ENCODE data around the gene EID1.

The EID1 gene

DNA sequence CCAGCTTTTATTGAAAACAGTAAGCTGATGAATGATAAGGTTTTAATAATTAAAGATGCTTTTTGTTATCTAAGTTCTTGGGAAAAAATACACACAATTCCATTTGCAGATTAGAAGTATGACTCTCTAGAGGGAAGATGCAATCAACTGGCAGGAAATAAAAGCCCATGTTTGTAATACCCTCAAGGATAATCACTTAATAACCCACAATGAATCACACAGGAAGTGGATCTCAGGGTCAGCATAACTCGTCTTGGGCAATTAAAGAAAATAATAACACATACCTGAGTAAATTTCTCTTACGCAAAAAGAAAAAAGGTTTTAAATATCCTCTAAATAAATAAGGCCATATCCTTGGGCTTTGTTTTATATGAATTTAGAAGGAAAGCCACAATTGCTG, 9.4 kb upstream of the EID1 start:
- DNase-seq (ENCODE audit: low read depth in 1 of 2, low spot score in 1 of 2): no peak

DNA sequence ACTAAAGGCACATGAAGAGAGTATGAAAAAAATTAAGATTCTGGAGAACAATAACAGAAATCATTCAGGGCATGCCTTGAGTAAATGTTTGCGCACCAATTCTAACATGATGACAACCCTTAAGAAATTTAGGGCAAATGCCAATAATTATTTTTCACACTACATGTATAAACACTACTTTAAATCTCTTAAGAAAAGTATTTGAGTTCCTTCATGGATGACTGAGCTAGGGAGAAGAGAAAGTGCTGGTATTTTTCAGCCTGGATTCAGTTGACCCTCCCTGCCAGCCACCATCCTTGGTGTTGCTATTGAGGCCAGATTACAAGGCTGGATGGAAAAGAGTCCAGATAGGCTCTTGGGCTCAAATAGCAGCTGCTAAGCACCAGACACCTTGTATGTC, 8.0 kb upstream of the EID1 start:
- DNase-seq (ENCODE audit: low read depth in 1 of 2, low spot score in 1 of 2): no peak

- no peak for DNase-seq (ENCODE audit: low read depth in 1 of 2, low spot score in 1 of 2)
Observed at GRCh38 chr15:48871542-48871941, 6.4 kb upstream of the EID1 start.

- no peak for DNase-seq (ENCODE audit: low read depth in 1 of 2, low spot score in 1 of 2)
Observed at GRCh38 chr15:48872632-48873031, 5.3 kb upstream of the EID1 start.

DNA sequence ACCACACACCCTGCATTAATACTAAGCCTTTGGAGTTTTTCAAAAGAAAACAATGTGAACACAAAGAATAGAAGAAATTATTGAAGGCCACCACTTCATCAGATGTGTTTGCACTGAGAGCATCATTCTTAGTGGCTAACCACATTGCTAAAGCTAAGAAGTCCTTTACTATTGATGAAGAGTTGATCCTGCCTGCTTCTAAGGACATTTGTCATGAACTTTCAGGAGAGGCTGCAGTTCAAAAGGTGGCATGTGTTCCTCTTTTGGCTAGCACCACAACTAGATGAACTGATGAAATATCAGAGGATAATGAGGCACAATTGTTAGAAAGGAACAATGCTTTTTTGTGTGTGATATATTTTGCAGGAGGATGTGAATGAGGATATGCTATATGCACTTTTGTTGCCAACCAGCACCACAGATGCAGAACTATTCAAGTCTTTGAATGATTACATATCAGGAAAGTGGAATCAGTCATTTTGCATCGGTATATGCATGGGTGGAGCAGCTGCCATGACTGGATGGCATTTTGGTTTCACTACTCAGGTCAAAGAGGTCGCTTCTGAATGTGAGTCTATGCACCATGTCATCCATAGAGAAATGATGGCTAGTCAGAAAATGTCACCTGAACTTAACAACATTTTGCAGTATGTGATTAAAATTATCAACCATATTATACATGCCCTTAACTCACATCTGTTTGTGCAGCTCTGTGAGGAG, 2.5 kb upstream of the EID1 start:
- DNase-seq (ENCODE audit: low read depth in 1 of 2, low spot score in 1 of 2): no peak

DNA sequence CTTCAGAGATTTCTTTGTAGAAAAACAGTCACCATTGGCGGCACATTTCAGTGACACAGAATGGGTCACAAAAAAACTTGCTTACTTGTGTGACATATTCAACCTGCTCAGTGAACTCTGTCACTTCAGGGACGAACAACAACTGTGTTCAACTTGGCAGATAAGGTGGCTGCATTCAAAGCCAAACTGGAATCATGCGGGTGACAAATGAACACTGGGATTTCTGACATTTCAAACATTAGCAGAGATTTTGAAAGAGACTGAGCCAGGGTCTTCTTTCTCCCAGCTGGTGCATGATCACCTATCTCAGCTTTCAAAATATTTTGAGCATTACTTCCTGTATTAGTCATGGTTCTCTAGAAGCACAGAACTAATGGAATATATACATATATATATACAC, 1.9 kb upstream of the EID1 start:
- no peak for DNase-seq (ENCODE audit: low read depth in 1 of 2, low spot score in 1 of 2)

- DNase-seq (ENCODE audit: low read depth in 1 of 2, low spot score in 1 of 2): no peak
Observed at GRCh38 chr15:48880070-48880634, 2.2 kb downstream of the EID1 start.

DNA sequence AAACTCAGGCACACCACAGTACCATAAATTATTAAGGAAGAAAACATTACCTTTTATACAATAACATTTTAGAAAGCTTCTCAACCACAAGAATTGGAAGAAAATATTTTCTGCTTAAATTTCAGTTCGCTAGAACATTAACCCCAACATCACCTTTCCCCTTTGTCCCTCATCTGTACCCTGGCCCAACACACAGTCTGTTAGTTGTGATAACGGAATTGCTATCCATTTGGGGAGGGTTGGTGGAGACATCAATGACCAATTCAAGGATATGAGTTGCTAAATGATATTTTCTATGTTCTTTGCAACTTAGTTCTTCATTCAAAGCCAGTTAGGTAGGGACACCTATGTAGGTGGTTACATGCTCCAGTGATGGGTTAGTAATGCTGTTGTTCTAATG, 5.8 kb downstream of the EID1 start:
- no peak for DNase-seq (ENCODE audit: low read depth in 1 of 2, low spot score in 1 of 2)

DNA sequence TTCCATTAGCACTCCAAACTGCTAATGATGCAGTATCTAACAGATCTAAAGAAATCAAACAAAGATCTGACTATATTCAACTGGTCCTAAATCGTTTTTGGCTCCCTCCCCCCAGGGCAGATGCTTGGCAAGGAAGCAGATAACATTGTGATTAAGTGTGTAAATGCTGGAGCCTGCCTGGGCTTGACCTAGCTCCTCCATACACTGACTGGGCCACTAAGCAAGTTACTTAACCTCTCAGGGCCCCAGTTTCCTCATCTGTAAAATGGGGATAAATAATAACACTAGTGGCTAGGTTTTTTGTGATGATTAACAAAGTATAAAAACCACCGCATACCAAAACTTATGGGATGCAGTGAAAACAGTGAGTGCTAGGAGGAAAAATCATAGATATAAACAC, 9.2 kb downstream of the EID1 start:
- DNase-seq (ENCODE audit: low read depth in 1 of 2, low spot score in 1 of 2): no peak

DNA sequence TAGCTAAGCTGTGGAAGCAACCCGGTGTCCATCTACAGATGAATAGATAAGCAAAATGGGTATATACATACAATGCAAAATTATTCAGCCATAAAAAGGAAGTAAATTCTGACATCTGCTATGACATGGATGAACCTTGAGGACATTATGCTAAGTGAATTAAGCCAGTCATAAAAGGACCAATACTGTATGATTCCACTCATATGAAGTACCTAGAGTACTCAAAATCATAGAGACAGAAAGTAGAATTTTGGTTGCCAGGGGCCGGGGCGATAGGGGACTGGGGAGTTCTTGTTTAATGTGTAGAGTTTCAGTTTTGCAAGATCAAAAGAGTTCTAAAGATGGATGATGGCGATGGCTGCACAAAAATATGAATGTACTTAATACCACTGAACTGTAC, 10.3 kb downstream of the EID1 start:
- DNase-seq (ENCODE audit: low read depth in 1 of 2, low spot score in 1 of 2): no peak

DNA sequence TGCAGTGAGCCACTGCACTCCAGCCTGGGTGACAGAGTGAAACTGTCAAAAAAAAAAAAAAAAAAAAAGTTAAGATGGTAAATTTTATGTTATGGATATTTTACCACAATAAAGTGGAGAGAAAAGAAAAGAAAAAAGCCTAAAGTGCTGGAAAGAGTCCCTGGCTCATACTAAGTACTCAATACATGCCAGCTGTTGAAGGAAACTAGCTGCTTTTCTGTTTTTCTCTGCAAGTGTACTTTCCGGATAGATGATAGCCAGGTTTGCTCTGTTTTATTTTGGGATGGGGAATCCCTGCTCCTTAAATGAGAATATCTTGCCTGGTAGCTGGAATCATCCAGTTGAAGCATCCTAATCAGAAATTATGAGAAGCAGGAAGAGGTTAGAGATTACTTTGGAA, 10.9 kb downstream of the EID1 start:
- no peak for DNase-seq (ENCODE audit: low read depth in 1 of 2, low spot score in 1 of 2)

DNA sequence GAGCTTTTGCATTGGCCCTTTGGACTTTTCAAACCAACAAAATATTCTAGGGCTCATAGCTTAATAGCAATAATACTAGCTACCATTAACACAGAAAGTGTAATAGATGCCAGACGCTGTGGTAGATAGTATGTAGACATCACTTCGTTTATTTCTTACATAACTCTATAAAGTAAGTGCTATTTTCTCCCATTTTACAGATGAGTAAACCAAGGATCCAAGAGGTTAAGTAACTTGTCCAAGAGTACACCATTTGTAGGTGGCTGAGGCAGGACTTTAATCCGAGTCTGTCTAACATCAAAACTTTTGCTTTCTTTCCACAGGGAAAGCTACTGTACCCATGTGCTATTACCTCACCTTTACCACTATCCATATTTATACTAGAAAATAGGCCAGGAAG, 12.0 kb downstream of the EID1 start:
- DNase-seq (ENCODE audit: low read depth in 1 of 2, low spot score in 1 of 2): no peak

GRCh38 chr15:48890375-48890972, 12.5 kb downstream of the EID1 start:
- DNase-seq (ENCODE audit: low read depth in 1 of 2, low spot score in 1 of 2): no peak

DNA sequence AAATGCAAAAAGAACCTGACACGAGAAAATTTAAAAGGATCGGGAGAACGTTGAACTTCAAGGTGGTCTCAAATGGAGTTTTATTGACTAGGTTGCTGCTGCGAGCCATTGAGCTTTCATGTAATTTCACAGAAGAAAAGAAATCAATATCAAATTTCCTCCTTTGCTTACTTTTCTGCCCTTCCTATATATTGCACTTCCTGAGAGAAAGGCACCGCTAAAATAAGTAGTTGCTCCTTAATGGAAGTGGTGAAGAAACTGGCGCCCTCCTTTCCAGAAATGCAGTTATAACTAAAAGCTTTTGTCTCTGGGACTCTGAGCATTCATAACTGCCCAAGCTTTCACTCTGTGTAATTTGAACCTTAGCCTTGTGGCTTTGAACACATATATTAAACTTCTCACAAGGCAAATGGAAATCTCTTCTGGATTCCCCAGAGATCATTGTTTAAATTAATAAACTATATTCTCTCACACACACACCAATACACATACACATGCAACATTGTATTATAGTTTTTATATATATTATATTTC, 13.4 kb downstream of the EID1 start:
- no peak for DNase-seq (ENCODE audit: low read depth in 1 of 2, low spot score in 1 of 2)

- no peak for DNase-seq (ENCODE audit: low read depth in 1 of 2, low spot score in 1 of 2)
Observed at GRCh38 chr15:48893311-48893710, 15.4 kb downstream of the EID1 start.

DNA sequence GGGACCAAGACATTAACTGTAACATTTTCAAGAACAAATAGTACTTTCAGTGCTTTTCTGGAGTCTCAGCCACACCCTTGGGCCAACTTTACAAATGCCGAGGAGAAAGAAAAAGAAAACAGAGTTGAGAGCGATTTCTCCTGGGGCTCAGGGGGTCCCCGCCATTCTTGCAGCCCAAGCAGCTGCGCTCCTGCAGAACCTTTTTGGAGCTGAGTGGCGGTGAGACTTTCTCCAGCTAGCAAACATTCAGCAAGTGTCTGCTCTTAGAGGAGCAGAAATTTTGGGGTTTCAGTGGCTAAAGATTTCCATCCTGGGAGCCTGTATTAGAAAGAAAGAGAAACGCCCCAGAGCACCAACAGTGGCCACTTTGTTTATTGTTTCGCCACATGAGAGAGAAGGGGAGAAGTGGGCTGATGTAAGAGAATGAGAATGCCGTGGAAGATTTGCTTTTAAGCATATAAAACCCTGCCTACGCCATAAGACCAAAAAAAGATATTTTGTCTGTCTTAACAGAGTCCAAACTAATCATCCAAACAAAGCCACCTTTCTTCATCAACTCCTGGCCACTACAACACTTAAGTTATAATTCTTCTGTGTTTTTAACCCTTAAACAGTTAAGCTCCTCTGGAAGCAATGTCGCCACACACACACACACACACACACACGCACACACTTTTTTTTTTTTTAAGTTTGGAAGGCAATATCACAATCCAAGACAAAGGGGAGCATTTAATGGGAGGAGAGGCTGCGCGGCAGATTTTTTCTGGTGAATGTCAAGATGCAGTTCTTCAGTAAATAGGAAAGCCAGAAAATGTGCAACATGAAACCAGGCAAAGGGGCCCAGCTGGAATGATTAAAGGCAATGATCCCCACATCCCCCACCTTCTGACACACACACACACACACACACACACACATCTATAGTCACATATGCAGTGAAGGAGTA, 19.2 kb downstream of the EID1 start:
- no peak for DNase-seq (ENCODE audit: low read depth in 1 of 2, low spot score in 1 of 2)

DNA sequence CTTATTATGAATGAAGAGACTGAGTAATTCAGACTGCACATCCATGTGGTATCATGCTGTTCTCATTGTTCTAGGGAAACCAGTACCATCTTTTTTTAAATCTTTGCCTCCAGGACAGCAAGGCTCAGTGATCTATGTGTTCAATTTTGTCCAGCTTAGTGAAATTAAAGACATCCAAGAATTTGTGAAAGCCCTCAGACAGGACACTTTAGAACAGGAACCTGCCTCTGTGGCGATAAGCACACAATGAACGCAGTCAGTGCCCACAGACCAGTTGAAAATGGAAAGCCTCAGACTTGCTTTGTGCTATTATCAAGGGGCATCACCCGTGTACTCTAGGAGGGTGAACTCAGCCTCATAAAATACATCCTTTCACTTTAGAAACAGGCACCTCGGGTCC, 20.1 kb downstream of the EID1 start:
- no peak for DNase-seq (ENCODE audit: low read depth in 1 of 2, low spot score in 1 of 2)

- DNase-seq (ENCODE audit: low read depth in 1 of 2, low spot score in 1 of 2): no peak
Observed at GRCh38 chr15:48898446-48898845, 20.5 kb downstream of the EID1 start.

DNA sequence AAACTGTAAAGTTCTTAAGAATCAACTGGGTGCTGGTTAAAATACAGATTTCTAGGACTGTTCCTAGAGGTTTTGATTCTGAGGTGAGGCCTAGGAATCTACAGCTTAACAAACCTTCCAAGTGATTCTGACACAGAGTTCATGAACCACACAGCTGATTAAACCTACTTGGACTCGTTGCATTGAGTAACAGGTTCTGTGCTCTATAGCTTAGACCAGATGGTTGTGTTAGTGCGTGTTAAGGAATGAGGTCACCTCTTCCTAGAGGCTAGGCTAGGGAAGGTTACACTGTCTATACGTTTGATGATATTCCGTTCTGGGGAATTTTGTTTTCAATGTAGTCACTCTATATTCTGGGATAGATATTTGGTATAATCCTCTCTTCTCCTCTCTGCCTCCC, 21.9 kb downstream of the EID1 start:
- no peak for DNase-seq (ENCODE audit: low read depth in 1 of 2, low spot score in 1 of 2)

DNA sequence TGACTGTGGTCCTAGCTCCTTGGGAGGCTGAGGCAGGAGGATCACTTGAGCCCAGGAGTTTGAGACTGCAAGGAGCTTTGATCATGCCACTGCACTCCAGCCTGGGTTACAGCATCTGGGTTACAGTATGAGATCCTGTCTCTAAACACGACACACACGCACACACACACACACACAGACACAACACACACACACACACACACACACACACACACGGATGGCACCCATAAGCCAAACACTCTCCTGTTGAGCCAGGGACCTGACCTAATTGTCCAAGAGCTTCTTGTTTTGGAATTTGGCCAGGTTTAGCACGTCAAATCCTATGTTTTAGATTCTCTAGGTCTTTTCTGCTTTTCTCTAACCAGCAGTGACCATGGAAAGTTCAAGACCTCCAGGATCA, 26.8 kb downstream of the EID1 start:
- DNase-seq (ENCODE audit: low read depth in 1 of 2, low spot score in 1 of 2): no peak

DNA sequence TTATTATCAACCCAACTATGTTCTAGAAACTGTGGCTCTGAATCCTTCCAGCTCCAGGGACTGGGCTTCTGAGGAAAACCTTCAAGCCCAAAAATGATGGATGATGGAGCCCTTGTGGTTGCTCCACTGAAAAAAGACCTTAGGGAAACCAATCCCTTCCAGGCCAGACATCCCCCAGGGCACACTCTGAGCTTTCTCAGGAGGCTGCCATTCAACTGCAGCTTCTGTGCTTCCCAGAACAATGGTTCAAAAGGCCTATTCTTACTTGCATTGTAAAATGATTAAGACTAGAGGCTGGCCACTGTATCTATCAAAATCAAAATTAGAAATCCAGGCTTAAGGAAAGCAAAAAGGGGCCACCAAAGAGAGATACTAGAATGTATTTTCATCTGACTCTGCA, 27.3 kb downstream of the EID1 start:
- DNase-seq (ENCODE audit: low read depth in 1 of 2, low spot score in 1 of 2): no peak

- DNase-seq (ENCODE audit: low read depth in 1 of 2, low spot score in 1 of 2): no peak
Observed at GRCh38 chr15:48905847-48906246, 27.9 kb downstream of the EID1 start.

Measured in activated CD4-positive, alpha-beta T cell treated with anti-CD3 and anti-CD28 coated beads, Interleukin-2, amount 50 U/mL, for 24 hours (primary cell).